NCI-H446 (cell line): ENCODE data around the gene PROK1.

Experiments used
- DNase-seq, 2 experiments: peaks; one replicate each; lab custom pipeline; 2025; lab: John Stamatoyannopoulos, UW

PROK1 gene

GRCh38 chr1:110465038-110465813 lies 14.3 kb downstream of the PROK1 start:
- DNase-seq: no peak

GRCh38 chr1:110465814-110466380 lies 14.9 kb downstream of the PROK1 start:
- DNase-seq: no peak

- DNase-seq: no peak
Measured at GRCh38 chr1:110466646-110467280, 15.8 kb downstream of the PROK1 start.

GRCh38 chr1:110471131-110471530 lies 20.2 kb downstream of the PROK1 start:
- no peak for DNase-seq

GRCh38 chr1:110472546-110472945 lies 21.6 kb downstream of the PROK1 start:
- DNase-seq: no peak

- DNase-seq: no peak
Measured at GRCh38 chr1:110474444-110474843, 23.5 kb downstream of the PROK1 start.

- no peak for DNase-seq
Measured at GRCh38 chr1:110475362-110476027, 24.5 kb downstream of the PROK1 start.

GRCh38 chr1:110476028-110476765 lies 25.2 kb downstream of the PROK1 start:
- no peak for DNase-seq

- DNase-seq: no peak
Measured at GRCh38 chr1:110477041-110477440, 26.1 kb downstream of the PROK1 start.

GRCh38 chr1:110477445-110477957 lies 26.6 kb downstream of the PROK1 start:
- DNase-seq: no peak

GRCh38 chr1:110477967-110478640 lies 27.2 kb downstream of the PROK1 start:
- DNase-seq: no peak

GRCh38 chr1:110478886-110479285 lies 27.9 kb downstream of the PROK1 start:
- no peak for DNase-seq

GRCh38 chr1:110480356-110481096 lies 29.6 kb downstream of the PROK1 start:
- DNase-seq: no peak

GRCh38 chr1:110481968-110482623 lies 31.1 kb downstream of the PROK1 start:
- DNase-seq: no peak

- no peak for DNase-seq
Measured at GRCh38 chr1:110482662-110483307, 31.8 kb downstream of the PROK1 start.

GRCh38 chr1:110483308-110483685 lies 32.3 kb downstream of the PROK1 start:
- DNase-seq: no peak

- DNase-seq: no peak
Measured at GRCh38 chr1:110484801-110485200, 33.9 kb downstream of the PROK1 start.

- no peak for DNase-seq
Measured at GRCh38 chr1:110485725-110486124, 34.8 kb downstream of the PROK1 start.

- no peak for DNase-seq
Measured at GRCh38 chr1:110487726-110488125, 36.8 kb downstream of the PROK1 start.

GRCh38 chr1:110488161-110488560 lies 37.2 kb downstream of the PROK1 start:
- DNase-seq: no peak
